ENCODE results near the gene HRH3.

HRH3 gene

DNA sequence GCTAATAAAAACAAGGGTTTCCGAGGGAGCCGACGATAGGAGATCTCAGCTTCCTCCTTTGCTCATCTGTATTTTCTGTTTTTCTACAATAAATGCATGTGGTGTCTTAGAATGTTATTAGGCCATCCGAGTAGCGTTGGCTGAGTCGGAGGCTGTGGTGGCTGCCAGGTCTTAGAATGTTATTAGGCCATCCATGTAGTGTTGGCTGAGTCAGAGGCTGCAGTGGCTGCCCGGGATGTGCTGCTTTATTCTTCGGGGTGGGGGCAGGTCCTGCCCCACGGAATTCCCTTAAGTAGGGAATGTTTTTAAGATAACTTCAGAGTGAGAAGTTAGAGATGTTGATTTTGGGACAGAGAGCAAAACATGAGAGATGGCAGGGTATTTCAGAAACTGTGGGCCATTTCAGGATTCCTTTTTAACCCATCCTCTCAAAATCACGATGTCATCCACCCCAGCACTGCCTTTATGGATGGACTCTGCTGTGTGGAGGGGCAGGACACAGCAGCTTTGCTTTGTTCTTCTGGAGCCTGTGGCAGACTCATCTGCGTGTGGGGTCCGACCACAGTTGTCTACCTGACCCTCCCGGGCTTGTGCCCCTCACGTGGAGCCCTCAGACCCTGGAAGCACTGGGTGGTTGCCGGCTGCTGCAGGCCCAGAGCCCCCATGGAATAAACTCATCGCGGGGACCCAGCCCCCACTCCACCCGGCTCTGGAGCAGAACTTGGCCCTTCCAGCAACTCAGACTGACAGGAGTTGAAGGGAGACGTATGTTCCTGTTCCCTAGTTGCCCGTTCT lies 38.6 kb upstream of the HRH3 start:
- Histone ChIP-seq H3K27ac (ENCODE audit: low read depth, low read length) (no peak overlapping the region), H3K4me2 (ENCODE audit: low read length) (no peak overlapping the region), H3F3A (ENCODE audit: control insufficient read depth, insufficient read depth) (no peaks in the 10 kb centered on the region), H3K9me3 (ENCODE audit: control insufficient read depth, insufficient read depth, low read length) (no peaks in the 10 kb centered on the region), H3K27me3 (ENCODE audit: control insufficient read depth, low read length) (no peaks in the 10 kb centered on the region), H3K4me3 (ENCODE audit: low read length) (no peak overlapping the region), H3K9me2 (replicated peaks; ENCODE audit: control insufficient read depth, low read length) (no peaks in the 10 kb centered on the region), H4K20me1 (ENCODE audit: control insufficient read depth, insufficient read depth, low read depth, low read length) (0 out of 2 replicates have a peak, but pooled peaks cover 5% of the 10 kb centered on the region), H3K79me2 (ENCODE audit: control insufficient read depth, low read length) (peaks cover 8% of the 10 kb centered on the region; the same call in 1 of the 2 replicates), H3K4me1 (ENCODE audit: control insufficient read depth, low read length) (no peaks in the 10 kb centered on the region), H3K36me3 (ENCODE audit: control insufficient read depth, low read length) (no peaks in the 10 kb centered on the region; the same call in 1 of the 2 replicates)
- no peak for TF ChIP-seq EZH2phosphoT487 (IDR thresholded peaks at IDR 0.05; ENCODE audit: borderline replicate concordance, low read length)
- TF ChIP-seq, protein P1, sequence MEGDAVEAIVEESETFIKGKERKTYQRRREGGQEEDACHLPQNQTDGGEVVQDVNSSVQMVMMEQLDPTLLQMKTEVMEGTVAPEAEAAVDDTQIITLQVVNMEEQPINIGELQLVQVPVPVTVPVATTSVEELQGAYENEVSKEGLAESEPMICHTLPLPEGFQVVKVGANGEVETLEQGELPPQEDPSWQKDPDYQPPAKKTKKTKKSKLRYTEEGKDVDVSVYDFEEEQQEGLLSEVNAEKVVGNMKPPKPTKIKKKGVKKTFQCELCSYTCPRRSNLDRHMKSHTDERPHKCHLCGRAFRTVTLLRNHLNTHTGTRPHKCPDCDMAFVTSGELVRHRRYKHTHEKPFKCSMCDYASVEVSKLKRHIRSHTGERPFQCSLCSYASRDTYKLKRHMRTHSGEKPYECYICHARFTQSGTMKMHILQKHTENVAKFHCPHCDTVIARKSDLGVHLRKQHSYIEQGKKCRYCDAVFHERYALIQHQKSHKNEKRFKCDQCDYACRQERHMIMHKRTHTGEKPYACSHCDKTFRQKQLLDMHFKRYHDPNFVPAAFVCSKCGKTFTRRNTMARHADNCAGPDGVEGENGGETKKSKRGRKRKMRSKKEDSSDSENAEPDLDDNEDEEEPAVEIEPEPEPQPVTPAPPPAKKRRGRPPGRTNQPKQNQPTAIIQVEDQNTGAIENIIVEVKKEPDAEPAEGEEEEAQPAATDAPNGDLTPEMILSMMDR (IDR thresholded peaks at IDR 0.05; ENCODE audit: low read depth, low read length, poor library complexity, severe bottlenecking), result no peak

DNA sequence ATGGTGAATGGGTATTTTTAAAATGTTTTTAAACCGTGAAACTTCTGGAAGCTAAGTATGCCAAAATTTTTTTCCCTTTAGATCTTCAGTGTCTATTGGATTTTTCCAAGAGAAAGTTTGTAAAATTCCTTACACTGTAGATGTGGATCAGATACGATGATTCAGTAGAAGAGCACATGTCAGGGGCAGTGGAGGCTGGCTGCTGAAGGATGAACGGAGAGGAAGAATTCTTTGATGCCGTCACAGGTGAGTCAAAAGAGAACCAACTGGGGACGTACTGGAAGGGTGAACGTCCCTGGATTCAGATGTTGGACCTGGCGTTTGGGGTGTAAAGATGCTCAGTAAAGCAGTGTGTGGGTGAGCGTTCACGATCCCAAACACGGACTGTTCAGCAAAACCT lies 35.9 kb upstream of the HRH3 start:
- Histone ChIP-seq H3K4me3 (ENCODE audit: low read length) (no peak overlapping the region), H3K79me2 (ENCODE audit: control insufficient read depth, low read length) (peaks cover 25% of the 10 kb centered on the region), H3K36me3 (ENCODE audit: control insufficient read depth, low read length) (no peaks in the 10 kb centered on the region)

DNA sequence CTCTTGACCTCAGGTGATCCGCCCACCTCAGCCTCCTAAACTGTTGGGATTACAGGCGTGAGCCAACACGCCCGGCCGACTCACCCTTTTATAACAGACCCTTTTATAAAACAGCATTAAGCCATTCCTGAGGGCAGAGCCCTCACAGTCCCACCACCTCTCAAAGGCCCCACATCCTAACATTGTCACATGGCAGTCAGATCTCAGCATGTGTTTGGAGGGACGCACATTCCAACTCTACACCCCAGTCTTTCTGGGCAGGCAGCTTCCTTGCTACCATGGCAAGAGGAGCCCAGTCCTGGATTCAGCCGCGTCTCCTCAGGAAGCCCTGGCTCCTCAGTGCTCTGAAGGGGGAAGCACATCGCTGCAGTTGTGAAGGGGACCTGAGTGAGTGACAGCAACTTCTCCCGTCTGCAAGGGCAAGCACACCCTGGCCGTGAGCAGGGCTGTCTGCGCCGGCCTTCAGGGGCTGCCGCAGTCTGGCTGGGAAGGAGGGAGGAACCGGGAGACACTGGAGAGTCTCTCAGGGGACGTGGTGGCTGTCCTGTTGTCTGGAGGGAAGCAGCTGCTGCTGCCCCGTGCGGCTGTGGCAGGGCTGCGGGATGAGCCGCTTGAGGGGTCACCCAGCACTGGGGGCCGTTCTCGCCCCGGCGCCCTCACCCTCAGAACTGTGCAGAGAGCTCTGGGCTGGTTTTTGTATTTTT lies 34.1 kb upstream of the HRH3 start:
- H3K9me2 ChIP-seq (replicated peaks; ENCODE audit: control insufficient read depth, low read length), result no peaks in the 10 kb centered on the region
- no peak overlapping the region for H3K27ac ChIP-seq (ENCODE audit: low read depth, low read length)
- 0 out of 2 replicates have a peak, but pooled peaks cover 5% of the 10 kb centered on the region for H4K20me1 ChIP-seq (ENCODE audit: control insufficient read depth, insufficient read depth, low read depth, low read length)
- H3F3A ChIP-seq (ENCODE audit: control insufficient read depth, insufficient read depth), result no peaks in the 10 kb centered on the region
- peaks cover under 1% of the 10 kb centered on the region for H3K4me1 ChIP-seq (ENCODE audit: control insufficient read depth, low read length)
- no peaks in the 10 kb centered on the region for H3K36me3 ChIP-seq (ENCODE audit: control insufficient read depth, low read length)
- H3K9me3 ChIP-seq (ENCODE audit: control insufficient read depth, insufficient read depth, low read length), result no peaks in the 10 kb centered on the region
- TF ChIP-seq, protein P1 (IDR thresholded peaks at IDR 0.05; ENCODE audit: low read depth, low read length, poor library complexity, severe bottlenecking), result no peak
- TF ChIP-seq EZH2phosphoT487 (IDR thresholded peaks at IDR 0.05; ENCODE audit: borderline replicate concordance, low read length), result no peak
- H3K79me2 ChIP-seq (ENCODE audit: control insufficient read depth, low read length), result peaks cover 35% of the 10 kb centered on the region
- H3K4me3 ChIP-seq (ENCODE audit: low read length), result no peak overlapping the region
- H3K4me2 ChIP-seq (ENCODE audit: low read length), result no peak overlapping the region
- no peaks in the 10 kb centered on the region for H3K27me3 ChIP-seq (ENCODE audit: control insufficient read depth, low read length)

More for the DNA sequence above, 35.9 kb upstream of the HRH3 start:
- Histone ChIP-seq H3K9me2 (replicated peaks; ENCODE audit: control insufficient read depth, low read length) (no peaks in the 10 kb centered on the region), H3K9me3 (ENCODE audit: control insufficient read depth, insufficient read depth, low read length) (no peaks in the 10 kb centered on the region), H3K4me1 (ENCODE audit: control insufficient read depth, low read length) (no peaks in the 10 kb centered on the region), H3F3A (ENCODE audit: control insufficient read depth, insufficient read depth) (no peaks in the 10 kb centered on the region), H3K4me2 (ENCODE audit: low read length) (no peak overlapping the region), H4K20me1 (ENCODE audit: control insufficient read depth, insufficient read depth, low read depth, low read length) (0 out of 2 replicates have a peak, but pooled peaks cover 5% of the 10 kb centered on the region), H3K27ac (ENCODE audit: low read depth, low read length) (no peak overlapping the region), H3K27me3 (ENCODE audit: control insufficient read depth, low read length) (no peaks in the 10 kb centered on the region)
- TF ChIP-seq EZH2phosphoT487 (IDR thresholded peaks at IDR 0.05; ENCODE audit: borderline replicate concordance, low read length), result no peak
- TF ChIP-seq, protein P1 (IDR thresholded peaks at IDR 0.05; ENCODE audit: low read depth, low read length, poor library complexity, severe bottlenecking), result no peak
